ENCODE results near the gene REXO1.

Gene REXO1

DNA sequence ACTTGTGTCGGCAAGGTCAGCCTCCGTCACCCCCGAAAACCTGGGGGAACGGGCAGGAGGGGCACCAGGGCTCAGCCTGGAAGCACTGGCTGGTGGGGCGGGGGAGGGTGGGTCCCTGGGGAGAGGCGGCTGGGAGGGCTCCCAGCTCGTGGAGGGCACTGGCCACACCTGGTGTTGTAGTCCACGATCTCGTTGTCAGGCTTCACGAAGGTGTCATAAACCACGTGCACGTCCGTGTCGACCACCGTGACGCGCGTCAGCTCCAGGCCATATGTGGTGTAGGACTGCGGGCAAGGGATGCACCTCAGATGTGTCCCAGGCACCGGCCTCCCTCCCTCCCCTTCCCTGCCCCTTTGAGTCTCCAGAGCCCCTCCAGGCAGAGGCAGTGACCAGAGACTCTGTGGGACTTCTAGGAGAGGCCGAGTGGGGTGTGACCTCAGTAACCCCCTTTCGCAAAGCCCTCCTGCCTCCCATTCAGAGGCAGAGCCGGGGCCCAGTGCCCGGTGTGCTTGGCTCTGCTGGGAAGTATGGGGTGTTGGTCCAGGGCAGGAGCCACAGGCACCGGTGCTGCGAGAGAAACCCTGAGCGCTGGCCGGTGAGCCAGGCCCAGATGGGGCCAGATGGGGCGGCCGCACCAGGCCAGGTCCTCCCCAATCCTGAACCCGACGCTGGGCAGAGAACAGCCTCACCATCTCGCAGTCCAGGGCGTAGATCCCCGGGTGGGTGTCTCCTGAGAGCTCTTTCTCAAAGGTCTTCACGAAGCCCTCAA is 31.6 kb downstream of the REXO1 start:
- H3K4me3 Mint-ChIP-seq: no peak overlapping the region
- no peaks in the 10 kb centered on the region for H3K9me3 Mint-ChIP-seq
- H3K27ac Mint-ChIP-seq: no peak overlapping the region
- H3K36me3 Mint-ChIP-seq (ENCODE audit: low read depth): peaks cover 82% of the 10 kb centered on the region
- intact Hi-C loops (cut with micrococcal nuclease): no loop called here
- H3K4me1 Mint-ChIP-seq (ENCODE audit: low read depth): peaks cover 22% of the 10 kb centered on the region
- no peaks in the 10 kb centered on the region for H3K27me3 Mint-ChIP-seq

DNA sequence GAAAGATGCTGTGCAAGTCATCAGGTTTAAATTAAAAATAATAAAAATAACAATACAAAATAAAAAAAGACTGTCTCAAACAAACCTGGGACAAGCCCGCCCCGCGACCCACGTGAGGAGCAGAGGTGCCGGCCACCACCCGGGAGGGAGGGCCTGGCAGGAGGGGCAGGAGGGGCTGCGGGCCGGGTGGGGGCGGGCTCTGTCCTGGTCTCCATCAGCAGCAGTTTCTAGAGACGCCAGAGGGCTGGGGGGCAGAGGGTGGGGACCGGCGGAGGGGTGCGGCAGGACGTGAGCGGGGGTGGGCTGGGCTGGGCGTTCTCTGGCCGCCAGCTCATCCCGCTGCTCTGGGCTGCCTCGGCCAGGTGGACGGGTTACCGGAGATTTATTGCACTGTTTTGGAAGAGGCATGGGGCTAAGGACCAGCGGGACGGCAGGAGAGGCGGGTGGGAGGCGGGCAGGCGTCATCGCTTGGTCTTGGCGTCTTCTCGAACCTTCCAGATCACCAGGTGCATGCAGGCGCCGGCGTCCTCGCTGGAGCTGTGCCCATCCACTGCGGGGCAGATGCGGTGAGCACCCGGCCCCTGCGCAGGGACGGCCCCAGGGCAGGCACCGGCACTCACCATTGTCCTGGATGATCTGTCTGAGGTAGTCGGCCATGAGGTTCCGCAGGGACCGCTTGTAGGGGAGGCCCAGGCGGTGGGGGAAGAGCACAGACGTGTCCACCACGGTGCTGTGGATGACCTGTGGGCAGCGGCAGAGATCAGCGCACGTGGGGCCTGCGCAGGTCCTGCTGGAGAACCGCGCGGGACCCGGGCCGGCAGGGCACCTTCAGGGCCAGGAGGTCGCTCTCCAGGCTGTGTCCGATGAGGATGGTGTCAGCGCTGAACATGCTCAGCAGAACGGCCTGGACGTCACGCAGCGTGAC is 32.4 kb downstream of the REXO1 start:
- intact Hi-C loops (cut with micrococcal nuclease): no loop called here

DNA sequence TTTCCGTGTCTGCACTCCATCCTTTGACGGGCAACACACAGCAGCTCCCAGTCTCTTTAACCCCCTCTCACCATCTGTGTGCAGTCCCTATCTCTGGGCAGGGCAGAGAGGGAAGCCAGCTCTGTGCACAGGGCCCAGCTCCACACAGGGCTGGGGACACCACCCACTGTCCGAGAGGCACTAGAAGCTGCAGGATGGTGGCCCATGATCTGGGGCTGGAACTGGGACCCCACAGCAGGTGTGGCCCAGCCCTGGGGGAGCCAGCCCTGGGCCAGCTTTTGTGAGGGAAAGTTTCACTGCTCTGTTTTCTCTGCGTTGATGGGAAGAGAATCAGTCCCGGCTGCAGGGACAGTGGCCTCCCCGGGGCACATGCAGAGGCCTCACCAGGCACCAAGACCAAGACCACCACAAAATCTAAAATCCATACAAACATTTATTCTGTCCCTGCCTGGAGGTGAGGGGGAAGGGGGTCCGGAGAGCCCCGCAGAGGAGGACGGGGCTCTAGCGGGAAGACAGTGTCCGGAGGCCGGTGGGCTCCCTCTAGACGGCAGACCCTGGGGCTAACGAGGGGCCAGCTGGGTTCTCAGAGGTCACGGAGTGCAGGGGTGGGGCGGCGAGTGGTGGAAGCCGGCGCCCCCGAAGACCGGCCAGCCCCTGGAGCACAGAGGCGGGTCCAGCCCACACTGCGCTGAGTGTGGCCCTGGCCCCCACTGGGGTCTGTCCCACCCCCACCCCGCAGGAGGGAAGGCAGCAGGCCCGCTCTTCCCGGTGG is 33.3 kb downstream of the REXO1 start:
- no peaks in the 10 kb centered on the region for H3K9me3 Mint-ChIP-seq
- intact Hi-C loops (cut with micrococcal nuclease): no loop called here
- H3K27me3 Mint-ChIP-seq: no peaks in the 10 kb centered on the region
- H3K36me3 Mint-ChIP-seq (ENCODE audit: low read depth): peaks cover 65% of the 10 kb centered on the region
- H3K4me3 Mint-ChIP-seq: no peak overlapping the region
- peaks cover 28% of the 10 kb centered on the region for H3K4me1 Mint-ChIP-seq (ENCODE audit: low read depth)
- H3K27ac Mint-ChIP-seq: no peak overlapping the region

More for the DNA sequence above, 32.4 kb downstream of the REXO1 start:
- H3K4me1 Mint-ChIP-seq (ENCODE audit: low read depth): peaks cover 28% of the 10 kb centered on the region
- no peak overlapping the region for H3K27ac Mint-ChIP-seq
- no peak overlapping the region for H3K4me3 Mint-ChIP-seq
- peaks cover 73% of the 10 kb centered on the region for H3K36me3 Mint-ChIP-seq (ENCODE audit: low read depth)
- H3K9me3 Mint-ChIP-seq: no peaks in the 10 kb centered on the region
- H3K27me3 Mint-ChIP-seq: no peaks in the 10 kb centered on the region

DNA sequence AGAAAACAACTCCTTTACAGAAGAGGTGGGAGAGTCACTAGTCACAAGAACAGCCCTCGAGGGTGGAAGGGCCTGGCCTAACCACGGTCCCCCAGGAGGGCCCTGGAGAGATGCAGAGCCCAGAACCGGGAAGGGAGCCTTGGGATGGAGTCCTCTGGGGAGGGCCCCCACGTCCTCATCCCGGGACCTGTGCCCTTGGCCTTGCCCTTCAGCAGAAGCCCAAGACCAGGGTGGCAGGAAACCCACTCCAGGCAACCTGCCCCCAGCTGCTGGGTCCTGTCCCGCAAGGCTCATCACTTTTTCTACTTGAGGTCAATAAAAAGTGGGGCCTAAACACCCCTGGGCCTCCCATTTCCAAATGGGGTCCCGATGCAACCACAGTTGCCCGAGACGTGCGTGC is 33.9 kb downstream of the REXO1 start:
- no peaks in the 10 kb centered on the region for H3K9me3 Mint-ChIP-seq
- H3K27me3 Mint-ChIP-seq: no peaks in the 10 kb centered on the region
- no peak overlapping the region for H3K27ac Mint-ChIP-seq
- H3K4me1 Mint-ChIP-seq (ENCODE audit: low read depth): peaks cover 28% of the 10 kb centered on the region
- no peak overlapping the region for H3K4me3 Mint-ChIP-seq
- intact Hi-C loops (cut with micrococcal nuclease): no loop called here
- peaks cover 58% of the 10 kb centered on the region for H3K36me3 Mint-ChIP-seq (ENCODE audit: low read depth)

DNA sequence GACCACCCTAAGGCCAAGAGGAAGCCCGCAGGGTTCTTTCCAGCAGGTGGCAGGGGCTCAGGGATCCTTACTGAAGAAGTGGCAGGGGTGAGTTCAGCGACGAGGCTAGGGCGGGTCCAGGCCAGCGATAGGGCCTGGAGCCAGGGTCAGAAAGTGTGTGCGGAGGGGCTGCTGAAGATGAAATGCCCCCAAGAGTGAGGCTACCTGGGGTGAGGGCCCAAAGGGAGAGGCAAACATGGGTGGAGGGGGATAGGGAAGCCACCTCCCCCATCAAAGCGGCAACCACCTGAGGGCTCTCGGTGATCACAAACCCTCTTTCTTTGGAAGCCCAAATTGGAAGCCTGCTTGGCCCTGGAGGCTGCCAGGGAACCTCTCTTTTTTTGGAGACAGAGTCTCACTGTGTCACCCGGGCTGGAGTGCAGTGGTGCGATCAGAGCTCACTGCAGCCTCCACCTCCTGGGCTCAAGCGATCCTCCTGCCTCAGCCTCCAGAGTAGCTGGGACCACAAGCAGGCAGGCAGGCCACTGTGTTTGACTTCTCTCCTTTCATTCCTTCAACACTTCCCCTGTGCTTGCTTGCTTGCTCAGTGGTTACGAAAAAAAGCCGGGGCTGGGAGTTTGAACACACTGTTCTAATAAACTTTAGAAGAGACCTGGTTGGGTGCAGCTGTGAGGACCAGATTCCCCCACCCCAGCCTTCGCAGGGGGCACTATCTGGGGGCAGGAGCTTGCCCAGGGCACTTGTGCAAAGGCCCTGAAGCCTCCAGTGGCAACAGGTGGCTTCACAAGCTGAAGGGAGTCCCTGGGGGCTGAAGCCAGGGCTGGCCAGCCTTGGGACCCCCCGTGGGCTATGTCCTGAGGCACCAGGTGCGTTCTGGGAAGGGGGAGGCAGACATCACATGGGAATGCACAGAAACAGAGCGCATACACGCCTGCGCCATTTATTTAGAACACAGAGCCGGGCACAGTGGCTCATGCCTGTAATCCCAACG is 34.8 kb downstream of the REXO1 start:
- Mint-ChIP-seq H3K27ac (peak overlapping the region; percentile 97), H3K4me3 (peak overlapping the region; percentile 93), H3K36me3 (ENCODE audit: low read depth) (peaks cover 49% of the 10 kb centered on the region), H3K9me3 (no peaks in the 10 kb centered on the region), H3K27me3 (no peaks in the 10 kb centered on the region), H3K4me1 (ENCODE audit: low read depth) (peaks cover 28% of the 10 kb centered on the region)
- intact Hi-C loops (cut with micrococcal nuclease): no loop called here

DNA sequence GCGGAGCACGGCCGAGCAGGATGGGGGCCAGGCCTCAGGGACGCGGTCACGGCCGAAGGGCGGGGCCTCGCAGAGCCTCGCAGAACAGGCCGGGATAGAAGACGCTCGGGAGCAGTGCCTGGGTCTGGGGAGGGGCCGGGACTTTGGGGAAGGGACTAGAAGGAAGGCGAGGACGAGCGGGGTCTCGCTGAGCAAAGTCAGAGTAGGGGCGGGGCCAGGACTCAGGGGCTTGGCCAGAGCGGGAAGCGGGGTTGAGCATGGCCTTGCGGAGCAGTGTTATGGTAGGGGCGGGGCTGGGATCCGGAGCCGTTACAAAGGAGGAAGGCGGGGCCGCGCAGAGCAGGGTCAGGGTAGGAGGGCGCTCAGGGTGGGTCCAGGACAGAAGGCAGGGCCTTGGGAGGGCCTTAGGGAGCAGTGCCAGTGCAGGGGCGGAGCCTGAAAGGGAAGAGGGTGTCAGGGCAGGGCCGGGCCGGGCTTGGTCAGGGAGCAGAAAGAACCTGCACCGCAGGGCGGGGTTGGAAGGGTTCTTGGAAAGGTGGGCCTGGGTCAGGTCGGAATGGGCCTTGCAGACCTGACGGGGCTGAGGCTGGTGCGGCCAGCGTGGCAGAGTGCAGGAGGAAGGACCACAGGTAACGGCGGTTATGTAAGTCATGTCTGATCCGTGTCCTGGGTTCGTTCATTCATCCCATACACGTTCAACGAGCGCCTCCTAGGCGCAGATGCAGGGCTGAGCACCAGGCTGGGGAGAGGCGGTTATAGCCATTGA is 35.7 kb downstream of the REXO1 start:
- intact Hi-C loops (cut with micrococcal nuclease): no loop called here
- no peaks in the 10 kb centered on the region for H3K27me3 Mint-ChIP-seq
- H3K36me3 Mint-ChIP-seq (ENCODE audit: low read depth): peaks cover 40% of the 10 kb centered on the region
- peaks cover 28% of the 10 kb centered on the region for H3K4me1 Mint-ChIP-seq (ENCODE audit: low read depth)
- peak overlapping the region; percentile 97 for H3K27ac Mint-ChIP-seq
- peak overlapping the region; percentile 93 for H3K4me3 Mint-ChIP-seq
- no peaks in the 10 kb centered on the region for H3K9me3 Mint-ChIP-seq

DNA sequence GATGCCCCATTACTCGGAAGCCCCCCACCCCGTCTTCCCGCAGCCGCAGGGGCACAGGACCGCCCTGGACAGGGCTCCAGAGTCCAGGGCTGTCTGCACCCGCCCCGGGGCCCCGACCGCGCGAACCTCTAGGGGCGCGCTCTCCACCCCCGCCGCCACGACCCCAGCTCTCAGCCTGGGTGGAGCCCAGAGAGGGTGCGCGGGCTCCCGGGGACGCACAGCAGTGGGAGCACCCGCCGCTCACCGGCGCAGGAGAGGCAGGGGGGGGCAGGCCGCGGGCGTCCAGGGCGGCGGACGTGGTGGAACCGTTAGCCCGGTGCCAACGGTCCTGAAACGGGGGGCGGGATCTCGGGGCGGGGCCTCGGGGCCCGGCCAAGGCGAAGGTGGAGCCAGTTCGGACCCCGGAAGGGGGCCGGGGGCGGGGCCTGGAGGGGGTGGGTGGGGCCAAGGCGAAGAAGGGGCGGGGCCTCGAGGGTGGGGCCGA is 36.3 kb downstream of the REXO1 start, which contains the start of gene ATP8B3:
ATP8B3 (minus strand) TSS at position 335 of the 484 bp plus-strand sequence. CDS start 540 bp downstream, outside the sequence.
- peaks cover 28% of the 10 kb centered on the region for H3K4me1 Mint-ChIP-seq (ENCODE audit: low read depth)
- H3K4me3 Mint-ChIP-seq: peak within 1 kb of the TSS; percentile 93
- no peaks in the 10 kb centered on the region for H3K9me3 Mint-ChIP-seq
- H3K27ac Mint-ChIP-seq: peak within 1 kb of the TSS; percentile 97
- intact Hi-C loops (cut with micrococcal nuclease): no loop called here
- H3K27me3 Mint-ChIP-seq: no peaks in the 10 kb centered on the region
- peaks cover 34% of the 10 kb centered on the region for H3K36me3 Mint-ChIP-seq (ENCODE audit: low read depth)

DNA sequence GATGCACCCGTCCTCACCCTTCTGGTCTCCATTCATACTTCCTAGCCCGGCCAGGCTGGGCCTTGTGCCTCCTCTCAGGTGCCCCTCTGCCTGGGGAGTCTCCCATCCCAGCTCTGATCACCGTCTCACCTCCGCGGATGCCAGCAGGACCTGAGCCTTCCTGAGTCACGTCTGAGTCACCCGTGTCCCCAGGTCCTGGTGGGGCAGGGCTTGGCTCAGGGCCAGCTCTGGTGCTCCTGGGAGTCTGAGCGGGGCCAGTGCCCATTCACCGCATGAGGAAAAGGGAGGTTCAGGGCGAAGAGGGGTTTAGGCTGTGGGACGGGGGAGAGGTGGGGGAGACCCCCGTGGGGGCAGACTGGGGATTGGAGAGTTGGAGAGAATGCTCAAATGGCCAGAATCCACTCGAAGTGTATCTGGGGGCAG is 36.8 kb downstream of the REXO1 start:
- Mint-ChIP-seq H3K9me3 (no peaks in the 10 kb centered on the region), H3K27ac (peak overlapping the region; percentile 97), H3K4me1 (ENCODE audit: low read depth) (peaks cover 28% of the 10 kb centered on the region), H3K27me3 (no peaks in the 10 kb centered on the region), H3K36me3 (ENCODE audit: low read depth) (peaks cover 33% of the 10 kb centered on the region), H3K4me3 (peak overlapping the region; percentile 71)
- intact Hi-C loops (cut with micrococcal nuclease): no loop called here

DNA sequence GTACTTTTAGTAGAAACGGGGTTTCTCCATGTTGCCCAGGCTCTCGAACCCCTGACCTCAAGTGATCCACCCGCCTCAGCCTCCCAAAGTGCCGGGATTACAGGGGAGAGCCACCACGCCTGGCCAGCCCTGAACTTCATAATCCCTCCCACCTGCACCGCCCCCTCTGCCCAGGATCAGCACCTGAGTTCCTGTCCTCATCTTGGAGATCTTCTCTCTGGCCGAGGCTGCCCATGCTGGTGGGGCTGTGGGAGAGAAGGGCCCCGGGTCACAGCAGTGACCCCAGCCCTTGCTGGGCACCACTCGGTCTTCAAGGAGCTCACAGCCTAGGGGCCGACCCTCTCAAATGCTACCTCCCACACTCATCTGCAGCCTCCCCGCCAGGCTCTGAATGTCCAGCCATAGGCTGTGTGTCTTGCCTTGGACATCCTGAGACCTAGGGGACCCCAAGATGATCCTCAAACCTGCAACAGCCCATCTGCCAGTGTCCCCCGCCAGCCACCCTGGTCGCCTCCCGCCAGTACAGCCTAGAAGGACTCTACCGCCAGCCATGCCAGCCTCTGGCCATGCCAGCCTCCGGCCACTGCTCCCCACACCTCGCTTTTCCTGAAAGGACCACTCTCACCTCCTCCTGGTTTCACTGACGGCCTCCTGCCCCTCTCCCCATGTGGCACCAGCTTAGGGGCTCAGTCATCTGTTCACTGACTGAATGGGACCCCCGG is 37.7 kb downstream of the REXO1 start:
- intact Hi-C loops (cut with micrococcal nuclease): no loop called here
- peaks cover 28% of the 10 kb centered on the region for H3K4me1 Mint-ChIP-seq (ENCODE audit: low read depth)
- no peak overlapping the region for H3K4me3 Mint-ChIP-seq
- no peaks in the 10 kb centered on the region for H3K27me3 Mint-ChIP-seq
- H3K9me3 Mint-ChIP-seq: no peaks in the 10 kb centered on the region
- peaks cover 32% of the 10 kb centered on the region for H3K36me3 Mint-ChIP-seq (ENCODE audit: low read depth)
- peak overlapping the region; percentile 97 for H3K27ac Mint-ChIP-seq

DNA sequence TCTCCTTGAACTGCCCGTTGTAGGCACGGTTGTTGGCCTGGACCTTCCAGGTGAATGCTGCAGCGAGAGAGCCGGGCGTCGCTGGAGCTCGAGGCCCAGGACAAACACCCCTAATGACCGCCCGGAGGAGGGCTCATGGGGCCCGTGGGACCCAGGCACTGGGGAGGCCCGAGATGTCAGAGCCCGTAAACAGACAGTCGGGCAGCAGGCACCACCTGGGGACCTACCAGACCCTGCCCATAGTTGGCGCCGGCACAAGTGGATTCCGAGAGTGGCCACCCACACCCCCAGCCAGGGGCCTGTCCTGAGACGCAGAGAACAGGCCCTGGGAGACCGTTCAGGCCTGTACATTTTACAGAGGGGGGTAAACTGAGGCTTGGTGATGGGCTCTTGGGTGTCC is 38.6 kb downstream of the REXO1 start:
- Mint-ChIP-seq H3K4me1 (ENCODE audit: low read depth) (peaks cover 24% of the 10 kb centered on the region), H3K27me3 (no peaks in the 10 kb centered on the region), H3K9me3 (no peaks in the 10 kb centered on the region), H3K4me3 (no peak overlapping the region), H3K27ac (no peak overlapping the region), H3K36me3 (ENCODE audit: low read depth) (peaks cover 29% of the 10 kb centered on the region)
- intact Hi-C loops (cut with micrococcal nuclease): no loop called here

DNA sequence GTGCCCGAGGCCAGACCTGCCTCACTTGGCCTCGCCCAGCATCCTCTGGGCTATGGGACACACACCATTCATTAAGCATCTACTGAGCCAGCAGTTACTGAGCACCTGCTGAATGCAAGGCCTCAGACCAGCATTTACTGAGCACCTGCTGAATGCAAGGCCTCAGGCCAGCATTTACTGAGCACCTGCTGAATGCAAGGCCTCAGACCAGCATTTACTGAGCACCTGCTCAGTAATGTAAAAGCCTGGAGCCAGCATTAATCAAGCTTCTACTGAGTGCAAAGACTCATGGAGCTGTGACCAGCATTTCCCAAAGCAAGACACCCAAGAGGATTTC is 39.9 kb downstream of the REXO1 start:
- Mint-ChIP-seq H3K4me3 (no peak overlapping the region), H3K9me3 (no peaks in the 10 kb centered on the region), H3K36me3 (ENCODE audit: low read depth) (peaks cover 30% of the 10 kb centered on the region), H3K27me3 (no peaks in the 10 kb centered on the region), H3K27ac (no peak overlapping the region), H3K4me1 (ENCODE audit: low read depth) (peaks cover 16% of the 10 kb centered on the region)
- intact Hi-C loops (cut with micrococcal nuclease): no loop called here

Measured in dendritic cell treated with granulocyte-macrophage colony-stimulating factor and Interleukin-4, amounts not matched to agents 40 ng/mL and 50 ng/mL, for 4 days (primary cell).